K562 (cell line): ENCODE data around the gene KLC3. TPM values are rescaled to one million over a fixed set of nuclear protein-coding genes. Genes with fewer than 3 reads are reported as not detected.

ENCODE experiments used
- ATAC-seq: fragments of 200-7000 bp; cut with Tn5 transposase; 3 replicates; pipeline ENCODE4 v1.9.1; 2020; ENCODE audit warnings: moderate library complexity
- BruUV-seq: library from RNA; stranded (reverse); fragments of 400-500 nt; replicated peaks from 2 replicates; lab custom pipeline; 2021; lab: Mats Ljungman, UMichigan
- CTCF ChIA-PET: fragments of 300-600 bp; formaldehyde crosslinking; extraction: SDS; loops from one replicate; lab custom pipeline; 2021; ENCODE audit warnings: low intra/inter-chr PET ratio; lab: Yijun Ruan, JAX
- POLR2A ChIA-PET: fragments of 300-600, 350-650 bp; sonication (Branson Sonifier 250); formaldehyde crosslinking; extraction: SDS; loops from one replicate; lab custom pipeline; 2021; ENCODE audit warnings: antibody characterized with exemption, inconsistent platforms; lab: Yijun Ruan, JAX
- DNase-seq, 4 experiments: peaks; one replicate each; pipeline versions ENCODE4 v3.0.0 to v3.0.0-alpha.2; 2011 to 2018; ENCODE audit warnings: low spot score in 3 of 4, mixed read lengths in 3 of 4; ENCODE audit errors: extremely low read depth in 1 of 4
- FAIRE-seq: peaks from 2 replicates; lab custom pipeline; 2011; peaks lifted over from hg19 to GRCh38; lab: Jason Lieb, UNC
- H2AFZ ChIP-seq: 2 replicates; pipeline ENCODE4 v1.6.0; 2011; ENCODE audit warnings: low read depth, low read length, control low read depth, inconsistent platforms
- H3K27ac ChIP-seq: fragments of 200-600 bp; 3 replicates; pipeline ENCODE4 v1.8.0; 2011; ENCODE audit warnings: low read depth, mild to moderate bottlenecking, control low read depth, inconsistent platforms, low read length, moderate library complexity, mixed read lengths; ENCODE audit errors: extremely low read depth
- H3K27me3 ChIP-seq, 2 experiments: fragments of 300-600 bp in 1 of 2; 2 replicates in 1 of 2; 3 replicates in 1 of 2; pipeline versions ENCODE4 v1.6.0 to v1.8.0; 2011; ENCODE audit warnings: inconsistent platforms in 2 of 2, low read length in 2 of 2, mild to moderate bottlenecking in 1 of 2, mixed read lengths in 1 of 2, moderate library complexity in 1 of 2; ENCODE audit not compliant: control insufficient read depth in 2 of 2, insufficient read depth in 2 of 2
- H3K36me3 ChIP-seq: fragments of 300-600 bp; 3 replicates; pipeline ENCODE4 v1.8.0; 2011; ENCODE audit warnings: mild to moderate bottlenecking, low read length, inconsistent platforms; ENCODE audit not compliant: control insufficient read depth, insufficient read depth
- H3K4me1 ChIP-seq, 2 experiments: fragments of 200-600 bp in 1 of 2; replicated peaks in 1 of 2; 2 replicates in 1 of 2; 3 replicates in 1 of 2; pipeline versions ENCODE4 v1.5.1 to v1.8.0; 2011; ENCODE audit warnings: inconsistent platforms in 2 of 2, low read length in 2 of 2, mild to moderate bottlenecking in 1 of 2, mixed read lengths in 1 of 2, moderate library complexity in 1 of 2; ENCODE audit not compliant: control insufficient read depth in 2 of 2, insufficient read depth in 2 of 2
- H3K4me2 ChIP-seq: 2 replicates; pipeline ENCODE4 v1.6.1; 2011; ENCODE audit warnings: low read length, control low read depth, inconsistent platforms, mixed read lengths; ENCODE audit not compliant: insufficient read depth
- H3K4me3 ChIP-seq: fragments of 200-600 bp; sonication (generic), shearing (Covaris generic); 2 replicates; pipeline ENCODE4 v1.5.1; 2016; ENCODE audit warnings: control low read depth, inconsistent platforms
- H3K79me2 ChIP-seq: fragments of 200-600 bp; 3 replicates; pipeline ENCODE4 v1.8.0; 2011; ENCODE audit warnings: low read length, inconsistent platforms; ENCODE audit not compliant: control insufficient read depth, insufficient read depth
- H3K9ac ChIP-seq, 2 experiments: 2 replicates each; pipeline versions ENCODE4 v1.6.0 to v1.6.1; 2011; ENCODE audit warnings: low read depth in 2 of 2, low read length in 2 of 2, control low read depth in 1 of 2, inconsistent platforms in 1 of 2, mild to moderate bottlenecking in 1 of 2, mixed read lengths in 1 of 2; ENCODE audit not compliant: insufficient read depth in 1 of 2
- H3K9me1 ChIP-seq: one replicate; pipeline ENCODE4 v1.6.0; 2011; ENCODE audit warnings: inconsistent platforms, mild to moderate bottlenecking, low read length, moderate library complexity; ENCODE audit not compliant: control insufficient read depth, insufficient read depth
- H3K9me3 ChIP-seq: replicated peaks from 2 replicates; pipeline ENCODE4 v1.5.1; 2011; ENCODE audit warnings: low read depth, low read length, inconsistent platforms; ENCODE audit not compliant: control insufficient read depth, insufficient read depth
- H4K20me1 ChIP-seq: replicated peaks from 2 replicates; pipeline ENCODE4 v1.6.1; 2011; ENCODE audit warnings: low read length, inconsistent platforms, mixed read lengths; ENCODE audit not compliant: control insufficient read depth, insufficient read depth
- RBFOX2 ChIP-seq: fragments of 200-400 bp; formaldehyde crosslinking; IDR thresholded peaks from 2 replicates; pipeline ENCODE4 v1.6.1; 2017; ENCODE audit warnings: low read depth, mild to moderate bottlenecking, low read length, moderate library complexity
- WGBS: fragments of 100-300 bp; shearing (Covaris generic); methylation state at CpG from one replicate; pipeline ENCODE4 v1.1.6; 2016; ENCODE audit warnings: low coverage, mixed read lengths; ENCODE audit not compliant: insufficient coverage; ENCODE audit errors: missing lambda C conversion rate; 5-methylcytosine and 5-hydroxymethylcytosine counted together
- in situ Hi-C: fragments of 300-500 bp; cut with MboI; formaldehyde crosslinking; loops from 4 replicates; pipeline ENCODE4 v1.15.0; 2018; ENCODE audit warnings: inconsistent platforms, mixed read lengths
- intact Hi-C: fragments of 100-400 bp; cut with micrococcal nuclease; formaldehyde crosslinking; loops from 2 replicates; pipeline ENCODE4 v1.14.2; 2022
- polyA plus RNA-seq, 8 experiments: library from polyadenylated mRNA; depleted of rRNA in 4 of 8; stranded (reverse) in 5 of 8; unstranded in 3 of 8; fragments of >200 nt; fragmentation: Nextera tagmentation in 2 of 8; fragmentation: Illumina TruSeq in 1 of 8; extraction: Ambion mirVana in 2 of 8; extraction: Trizol in 1 of 8; gene quantifications; 2 replicates each; pipeline versions ENCODE4 v1.2.1 to v1.2.3, GENCODE V29; 2011 to 2014; ENCODE audit warnings: inconsistent platforms in 1 of 8, missing spikeins in 1 of 8
- total RNA-seq, 7 experiments: library from RNA; depleted of rRNA in 6 of 7; stranded (reverse); fragments of >200 nt in 6 of 7; fragmentation: Illumina TruSeq in 2 of 7; extraction: Trizol in 2 of 7; gene quantifications; 2 replicates each; pipeline versions ENCODE4 v1.2.1 to v1.2.3, GENCODE V29; 2011 to 2021; ENCODE audit warnings: low replicate concordance in 1 of 7
- TF ChIP-seq, protein P1 (sequence below), 2 experiments: fragments of 450-650 bp; conservative IDR thresholded peaks; 2 replicates each; pipeline ENCODE4 v1.6.1; 2017; ENCODE audit warnings: mild to moderate bottlenecking in 2 of 2, moderate library complexity in 2 of 2

Gene KLC3
- total and polyA plus RNA-seq, 9 of the 15 experiments (the other 6 are each of a cell fraction or from before 2014, with no cell fraction given): 0.03 to 1.2 (median 0.59) TPM; not detected in 3

DNA sequence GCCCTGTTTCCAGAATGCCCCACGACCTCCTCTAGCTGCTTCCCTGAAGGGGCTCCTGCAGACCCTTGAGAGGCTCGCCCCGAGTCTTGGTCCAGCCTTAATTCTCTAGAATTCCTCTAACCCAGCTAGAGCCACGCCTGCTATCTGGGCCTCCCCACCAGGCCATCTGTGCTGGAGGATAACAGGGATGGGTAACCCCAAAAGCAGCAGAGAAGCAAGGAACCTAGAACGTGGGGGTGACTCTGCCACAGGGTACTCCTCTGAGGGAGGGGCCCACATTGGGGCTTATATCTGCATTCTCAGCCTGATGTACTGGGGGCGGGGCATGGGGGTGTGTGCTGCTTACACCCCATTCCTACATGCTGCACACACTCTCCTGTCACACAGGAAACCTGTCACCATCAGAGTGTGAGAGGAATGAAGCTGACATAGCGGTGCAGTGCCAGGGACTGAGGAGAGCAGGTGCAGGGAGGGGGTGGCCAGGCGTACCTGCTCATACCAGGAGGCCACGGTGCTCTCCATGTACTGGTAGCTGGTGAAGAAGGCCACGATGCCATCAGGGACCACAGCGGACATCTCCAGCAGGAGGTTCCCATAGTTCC is 13.8 kb downstream of the KLC3 start:
- ATAC-seq: no peak
- no peaks in the 10 kb centered on the region for H3K9me3 ChIP-seq
- no peaks in the 10 kb centered on the region for H3K9me1 ChIP-seq
- peaks cover 91% of the 10 kb centered on the region; the same call in 2 of the 3 replicates for H3K36me3 ChIP-seq
- H3K9ac ChIP-seq: peak overlapping the region in 1 of 2 experiments; percentile 56; a peak in 1 of 4 replicates
- H3K4me3 ChIP-seq: no peak overlapping the region
- H3K27me3 ChIP-seq: no peaks in the 10 kb centered on the region
- in situ Hi-C loops: no loop called here
- no peak for FAIRE-seq
- H3K79me2 ChIP-seq: no peaks in the 10 kb centered on the region
- CTCF ChIA-PET: no interaction called here
- 81% methylated on average over 11 of the region's 11 CpGs for WGBS
- TF ChIP-seq, protein P1, sequence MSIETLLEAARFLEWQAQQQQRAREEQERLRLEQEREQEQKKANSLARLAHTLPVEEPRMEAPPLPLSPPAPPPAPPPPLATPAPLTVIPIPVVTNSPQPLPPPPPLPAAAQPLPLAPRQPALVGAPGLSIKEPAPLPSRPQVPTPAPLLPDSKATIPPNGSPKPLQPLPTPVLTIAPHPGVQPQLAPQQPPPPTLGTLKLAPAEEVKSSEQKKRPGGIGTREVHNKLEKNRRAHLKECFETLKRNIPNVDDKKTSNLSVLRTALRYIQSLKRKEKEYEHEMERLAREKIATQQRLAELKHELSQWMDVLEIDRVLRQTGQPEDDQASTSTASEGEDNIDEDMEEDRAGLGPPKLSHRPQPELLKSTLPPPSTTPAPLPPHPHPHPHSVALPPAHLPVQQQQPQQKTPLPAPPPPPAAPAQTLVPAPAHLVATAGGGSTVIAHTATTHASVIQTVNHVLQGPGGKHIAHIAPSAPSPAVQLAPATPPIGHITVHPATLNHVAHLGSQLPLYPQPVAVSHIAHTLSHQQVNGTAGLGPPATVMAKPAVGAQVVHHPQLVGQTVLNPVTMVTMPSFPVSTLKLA (conservative IDR thresholded peaks at IDR 0.05): no peak
- TF ChIP-seq RBFOX2: 0 out of 2 replicates have a peak, but pooled peaks have one; percentile 9
- POLR2A ChIA-PET: interaction anchor here (0.9 to 2.2 kb wide), 3 partner anchors 9 to 16 kb away, joined by 3 to 6 read pairs (median 3); partner anchors contain the start of gene ERCC2
- peaks cover 3% of the 10 kb centered on the region; the same call in 1 of the 2 replicates for H4K20me1 ChIP-seq
- no peak overlapping the region for H2AFZ ChIP-seq
- DNase-seq: no peak
- no peak overlapping the region; the same call in 2 of the 3 replicates for H3K27ac ChIP-seq
- no TSS peak for BruUV-seq
- H3K4me1 ChIP-seq: peaks cover 0 to 36% of the 10 kb centered on the region in 2 experiments; a peak in 2 of 5 replicates
- intact Hi-C loops: no loop called here
- H3K4me2 ChIP-seq: no peak overlapping the region
